SW 1271 (cell line): ENCODE measurements around the gene PEPD.

Experiments
- DNase-seq, 2 experiments: peaks; one replicate each; lab custom pipeline; 2025; lab: John Stamatoyannopoulos, UW

Gene PEPD

GRCh38 chr19:33407716-33408115, 113.9 kb downstream of the PEPD start:
- DNase-seq = no peak

- DNase-seq = no peak
Observed at GRCh38 chr19:33407140-33407551, 114.4 kb downstream of the PEPD start.

- peak in 1 of 2 experiments; percentile 11 for DNase-seq
Observed at GRCh38 chr19:33406521-33407139, 115.0 kb downstream of the PEPD start.

DNA sequence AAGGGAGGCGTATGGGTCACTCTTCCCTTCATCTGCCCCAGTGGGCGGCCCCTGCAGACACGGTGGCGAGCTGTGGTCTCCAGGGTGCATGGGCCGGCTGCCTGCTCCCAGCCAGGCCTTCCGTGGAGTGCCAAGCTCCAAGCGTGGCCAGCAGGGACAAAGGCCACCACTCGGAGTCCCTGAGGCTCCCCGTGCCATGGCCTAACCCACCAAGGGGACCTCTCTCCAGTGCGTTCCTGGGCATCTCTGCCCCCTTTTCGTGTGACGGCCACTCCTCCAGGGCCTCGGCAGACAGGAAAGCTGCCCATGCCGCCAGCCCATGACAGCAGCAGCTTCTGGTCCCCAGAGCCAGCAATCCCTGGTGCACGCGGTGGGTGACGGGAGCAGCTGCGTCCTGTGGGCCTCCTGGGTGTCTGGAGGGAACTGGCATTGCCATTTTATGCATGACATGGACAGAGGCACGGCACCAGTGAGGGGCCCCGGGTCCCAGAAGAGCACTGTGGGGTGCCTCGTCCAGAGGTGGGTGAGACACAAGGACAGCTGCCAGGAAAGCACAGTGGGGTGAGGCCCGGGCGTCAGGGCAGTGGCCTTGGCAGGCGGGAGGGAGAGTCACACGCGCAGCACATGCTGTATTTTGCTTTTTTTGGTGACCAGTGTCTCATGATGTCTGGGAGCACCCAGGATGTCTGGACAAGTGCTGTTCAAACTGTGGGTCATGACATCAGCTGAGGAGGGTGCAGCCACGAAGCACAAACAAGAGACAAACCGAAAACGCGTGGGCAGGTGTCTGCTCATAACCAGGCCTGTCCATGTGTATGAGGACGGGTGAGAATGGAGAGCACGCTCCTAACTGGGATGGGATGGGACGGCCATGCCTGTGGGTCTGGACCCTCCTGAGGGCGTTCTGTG, 115.8 kb downstream of the PEPD start:
- DNase-seq = no peak

DNA sequence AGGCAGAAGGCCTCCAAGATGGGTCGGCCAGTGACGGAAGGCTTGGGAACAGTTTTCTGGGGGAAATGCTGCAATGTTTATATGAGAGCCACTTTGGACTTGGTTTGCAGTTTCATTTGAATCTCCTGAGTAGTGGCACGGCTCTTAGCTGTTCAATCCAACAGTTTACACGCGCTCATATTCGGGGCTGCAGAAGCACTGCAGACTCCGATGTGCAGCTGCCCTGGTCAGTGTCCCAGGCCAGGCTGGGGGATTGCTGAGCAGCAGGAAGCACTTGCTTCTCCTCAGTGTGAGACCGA, 116.4 kb downstream of the PEPD start:
- no peak for DNase-seq

DNA sequence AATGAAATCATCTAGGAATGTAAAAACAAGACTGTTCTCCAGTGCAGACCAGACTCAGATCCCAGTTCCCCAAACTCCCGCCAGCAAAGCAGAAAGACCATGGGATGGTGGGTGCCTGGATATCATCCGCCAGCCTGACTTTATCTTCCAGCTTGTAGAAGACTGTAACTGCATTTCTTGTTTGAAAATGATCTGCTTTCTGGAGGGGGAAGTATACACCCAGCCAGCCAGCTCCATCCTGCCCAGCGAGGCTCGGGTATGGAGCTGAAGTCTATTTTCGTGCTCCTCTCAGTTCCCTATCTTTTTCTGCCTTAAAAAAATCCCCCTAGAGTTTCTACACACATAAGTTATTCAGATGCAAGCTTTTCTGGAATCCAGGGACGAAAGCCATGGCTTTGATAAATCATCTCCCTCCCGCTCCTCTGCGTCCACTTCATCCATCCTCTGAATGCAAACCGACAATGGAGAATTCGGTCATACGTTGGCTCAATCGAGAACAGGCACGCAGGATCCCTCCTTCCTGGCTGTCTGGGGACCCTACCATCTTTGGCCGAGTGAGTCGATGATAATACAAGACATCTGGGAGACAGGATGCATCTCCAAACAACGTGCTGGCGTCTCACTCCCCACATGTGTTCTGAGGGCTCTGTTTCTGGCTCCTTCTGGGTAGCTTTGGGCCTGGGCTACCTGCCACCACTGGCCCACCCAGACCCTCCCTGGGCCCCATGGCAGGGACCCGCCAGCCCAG, 116.9 kb downstream of the PEPD start:
- no peak for DNase-seq

GRCh38 chr19:33403973-33404304, 117.7 kb downstream of the PEPD start:
- no peak for DNase-seq

GRCh38 chr19:33403221-33403972, 118.2 kb downstream of the PEPD start:
- DNase-seq = no peak

- DNase-seq = no peak
Observed at GRCh38 chr19:33402421-33403220, 119.0 kb downstream of the PEPD start.

- no peak for DNase-seq
Observed at GRCh38 chr19:33401683-33402420, 119.7 kb downstream of the PEPD start.

GRCh38 chr19:33400856-33401682, 120.5 kb downstream of the PEPD start:
- no peak for DNase-seq

DNA sequence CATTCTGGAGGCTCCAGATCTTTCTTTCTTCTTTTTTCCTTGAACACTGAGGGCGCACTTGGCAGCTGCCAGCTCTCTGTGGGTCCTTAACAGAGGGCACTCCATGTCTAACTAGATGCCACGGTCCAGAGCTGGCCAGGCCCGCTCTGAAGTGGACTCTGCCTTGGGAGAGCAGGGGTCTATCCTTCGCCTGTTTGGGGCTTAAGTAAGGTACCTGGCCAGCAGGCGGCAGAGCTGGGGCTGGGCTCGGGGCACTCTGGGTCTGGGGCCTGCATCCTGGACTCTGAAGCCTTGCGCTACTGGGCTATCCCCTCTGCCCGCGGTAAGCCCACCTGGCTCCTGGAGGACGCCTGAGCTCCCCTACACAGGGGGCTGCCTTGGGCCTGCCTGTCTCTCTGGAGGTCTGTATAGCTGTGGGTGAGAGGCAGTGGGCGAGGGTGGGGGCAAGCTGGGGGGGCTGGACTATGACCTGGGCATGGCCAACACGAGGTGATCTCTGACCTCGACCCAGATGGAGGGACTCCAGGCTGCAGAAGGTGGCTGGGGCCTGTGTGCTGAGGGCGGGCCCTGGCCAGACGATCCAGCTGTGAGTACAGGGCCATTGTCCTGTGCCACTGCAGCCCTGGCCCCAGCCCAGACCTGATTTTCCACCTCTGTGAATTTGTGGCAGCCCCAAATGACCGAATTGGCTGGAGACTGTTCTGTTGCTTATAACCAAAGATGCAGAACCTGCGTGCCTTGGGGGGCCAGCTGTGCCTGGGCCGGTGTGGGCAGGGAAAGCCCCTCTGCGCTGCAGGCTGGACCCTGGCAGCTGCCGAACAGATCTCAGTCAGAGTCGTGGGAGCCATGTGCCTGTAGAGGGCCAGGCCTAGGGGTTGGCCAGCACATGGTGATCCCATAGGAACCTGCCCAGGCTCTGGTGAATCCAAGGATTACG, 121.6 kb downstream of the PEPD start:
- no peak for DNase-seq

- DNase-seq = no peak
Observed at GRCh38 chr19:33399081-33399744, 122.4 kb downstream of the PEPD start.

DNA sequence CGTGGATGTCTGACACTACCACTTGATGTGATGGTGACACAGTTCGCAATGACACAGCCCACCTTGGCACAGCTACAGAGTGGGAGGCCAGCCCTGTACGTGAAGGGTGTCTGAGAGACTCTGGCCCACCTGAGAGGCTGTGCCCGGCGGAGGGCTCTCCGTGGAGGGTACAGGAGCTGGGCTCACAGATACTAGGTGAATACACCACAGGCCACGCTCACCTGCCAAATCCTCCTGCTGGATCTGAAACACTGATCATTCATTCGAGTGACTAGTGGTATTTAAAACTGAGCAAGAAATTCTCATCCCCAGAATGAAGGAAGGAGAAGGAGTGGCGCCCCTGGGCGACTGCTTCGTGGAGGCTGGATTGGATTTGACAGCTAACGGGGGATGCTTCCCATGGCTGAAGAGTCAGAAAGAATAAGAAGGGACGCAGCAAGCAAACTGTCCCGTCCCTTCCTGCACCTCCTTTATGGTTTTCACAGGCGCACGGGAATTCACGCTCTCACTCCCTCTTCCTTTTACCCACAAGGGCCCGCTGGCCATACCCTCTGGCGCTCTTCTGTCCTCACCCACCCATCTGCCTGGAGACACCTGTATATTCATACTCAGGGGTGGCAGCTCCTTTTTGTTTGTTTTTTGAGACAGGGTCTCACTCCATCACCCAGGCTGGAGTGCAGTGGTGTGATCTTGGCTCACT, 123.1 kb downstream of the PEPD start:
- DNase-seq = no peak

DNA sequence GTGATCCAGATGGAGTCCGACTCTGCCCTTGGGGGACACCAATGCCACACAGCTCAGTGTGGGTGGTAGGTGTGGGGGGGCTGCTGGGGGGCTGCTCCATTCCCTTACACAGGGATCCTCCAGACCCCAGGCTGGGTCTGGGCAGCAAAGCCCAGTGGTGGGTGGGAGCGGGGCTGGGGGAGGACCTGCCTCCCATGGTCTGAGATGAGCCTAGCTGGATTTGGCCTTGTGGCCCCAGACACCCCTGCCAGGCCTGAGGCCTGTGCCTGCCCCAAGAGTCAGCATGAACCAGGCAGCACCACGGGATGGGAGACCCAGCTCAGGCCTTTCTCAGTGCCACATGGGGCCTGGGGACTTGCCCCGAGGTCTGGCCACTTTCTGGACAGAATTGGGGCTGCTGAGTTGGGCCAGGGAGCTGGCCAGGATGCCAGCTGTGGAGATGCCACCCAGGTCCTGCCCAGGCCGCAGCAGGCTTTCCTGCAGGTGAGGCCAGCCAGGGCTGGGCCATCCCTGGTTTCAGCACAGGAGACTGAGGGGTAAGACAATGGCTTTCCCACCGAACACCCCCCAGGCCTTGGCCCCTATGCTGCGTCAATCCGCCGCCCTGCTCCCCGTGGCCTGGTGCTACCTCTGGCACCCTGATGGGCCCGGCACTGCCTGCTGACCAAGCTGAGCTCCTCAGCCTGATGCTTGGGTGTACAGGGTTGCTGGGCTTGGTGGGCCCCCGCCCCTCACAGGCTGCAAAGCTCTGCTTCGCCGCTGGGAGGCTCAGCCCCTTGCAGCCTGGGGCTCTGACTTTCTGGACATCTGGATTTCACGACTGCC, 123.8 kb downstream of the PEPD start:
- no peak for DNase-seq

- DNase-seq = no peak
Observed at GRCh38 chr19:33396701-33397535, 124.7 kb downstream of the PEPD start.
